RPMI7951 (cell line): ENCODE data around the gene RNASE7. TPM values are rescaled to one million over a fixed set of nuclear protein-coding genes. Genes with fewer than 3 reads are reported as not detected.
"Not testable (repeated sequence)": the region's sequence is repeated elsewhere in the genome, so short reads cannot be mapped to it uniquely, and the experiment has no call there.

ENCODE experiments used
- DNase-seq: peaks from one replicate; pipeline ENCODE4 v3.0.0-alpha.2; 2012; ENCODE audit warnings: low read depth
- total RNA-seq: library from RNA; depleted of rRNA; stranded (reverse); fragments of >200 nt; shearing (Covaris generic); gene quantifications from 2 replicates; pipeline ENCODE4 v1.2.3, GENCODE V29; 2014; rRNA removed

RNASE7 gene, protein sequence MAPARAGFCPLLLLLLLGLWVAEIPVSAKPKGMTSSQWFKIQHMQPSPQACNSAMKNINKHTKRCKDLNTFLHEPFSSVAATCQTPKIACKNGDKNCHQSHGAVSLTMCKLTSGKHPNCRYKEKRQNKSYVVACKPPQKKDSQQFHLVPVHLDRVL
- total RNA-seq: not detected in 2 replicates

DNA sequence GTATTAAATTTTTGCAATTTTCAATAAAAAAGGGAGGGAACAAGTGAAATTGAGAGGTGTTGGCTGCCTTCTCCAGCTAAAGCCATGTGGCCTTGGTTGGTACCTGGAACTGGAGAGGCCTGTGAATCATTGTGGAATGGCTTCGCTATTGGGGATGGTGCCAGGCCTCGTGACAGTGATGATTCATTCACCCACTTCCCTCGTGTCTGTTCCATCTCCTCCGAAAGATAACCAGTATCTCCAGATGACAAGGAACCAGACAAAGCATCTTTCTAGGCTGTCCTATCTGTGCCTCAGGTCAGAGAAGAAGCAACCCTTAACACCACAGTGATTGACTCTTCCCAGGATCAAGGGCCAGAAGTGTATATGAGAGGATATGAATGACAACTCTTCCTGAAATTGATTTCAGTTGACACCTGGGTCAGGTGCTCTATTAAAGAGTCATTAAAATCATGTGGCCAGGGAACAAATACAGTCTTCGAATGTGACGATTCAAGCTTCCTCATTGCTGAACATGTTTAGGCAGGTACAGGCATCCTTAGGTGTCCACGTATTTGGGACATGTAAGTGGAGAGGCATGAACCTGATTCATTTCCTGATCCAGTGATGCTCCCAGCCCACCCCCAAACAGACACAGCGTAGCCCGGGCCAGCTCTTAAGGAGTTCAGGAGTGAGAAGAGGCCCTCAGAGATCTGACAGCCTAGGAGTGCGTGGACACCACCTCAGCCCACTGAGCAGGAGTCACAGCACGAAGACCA, at the start of gene RNASE7:
TSS of gene RNASE7 (plus strand) at position 687 of the 758 bp plus-strand sequence. CDS start 631 bp downstream, outside the sequence.
- peak; percentile 79 for DNase-seq

DNA sequence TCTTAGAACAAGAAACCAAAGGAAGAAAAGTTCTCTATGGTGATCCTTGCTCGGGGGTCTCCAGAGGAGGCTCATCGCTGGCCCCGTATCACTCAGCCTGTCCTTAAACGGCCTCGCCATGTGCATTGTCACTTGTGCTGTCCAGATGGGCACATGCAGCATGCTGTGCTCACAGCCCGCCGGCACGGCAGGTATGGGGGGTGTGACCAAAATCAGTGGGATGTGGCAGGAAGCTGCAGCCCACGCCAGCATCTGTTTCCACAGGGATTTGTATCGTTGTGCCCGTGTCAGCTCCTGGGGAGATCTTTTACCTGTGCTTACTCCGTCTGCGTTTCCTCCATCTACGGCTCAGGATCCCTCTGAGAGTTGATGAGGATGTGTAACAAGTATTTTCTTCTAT, 45.6 kb upstream of the RNASE7 start:
- DNase-seq: no peak

DNA sequence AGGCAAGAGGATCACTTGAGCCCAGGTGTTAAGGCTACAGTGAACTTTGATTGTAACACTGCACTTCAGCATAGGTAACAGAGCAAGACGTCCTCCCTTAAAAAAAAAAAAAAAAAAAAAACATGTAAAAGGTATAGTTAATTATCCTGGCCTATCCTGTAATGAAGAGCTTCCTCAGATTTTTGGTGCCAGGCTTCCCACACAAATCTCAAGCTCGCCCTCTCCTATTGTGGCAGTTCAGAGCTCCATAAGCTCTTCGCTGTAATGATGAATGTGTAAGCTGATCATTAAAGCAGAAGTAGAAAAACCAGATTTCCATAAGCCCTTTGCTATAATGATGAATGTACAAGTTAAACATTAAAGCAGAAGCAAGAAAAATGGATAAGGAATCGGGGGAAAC, 45.0 kb upstream of the RNASE7 start:
- DNase-seq: no peak

DNA sequence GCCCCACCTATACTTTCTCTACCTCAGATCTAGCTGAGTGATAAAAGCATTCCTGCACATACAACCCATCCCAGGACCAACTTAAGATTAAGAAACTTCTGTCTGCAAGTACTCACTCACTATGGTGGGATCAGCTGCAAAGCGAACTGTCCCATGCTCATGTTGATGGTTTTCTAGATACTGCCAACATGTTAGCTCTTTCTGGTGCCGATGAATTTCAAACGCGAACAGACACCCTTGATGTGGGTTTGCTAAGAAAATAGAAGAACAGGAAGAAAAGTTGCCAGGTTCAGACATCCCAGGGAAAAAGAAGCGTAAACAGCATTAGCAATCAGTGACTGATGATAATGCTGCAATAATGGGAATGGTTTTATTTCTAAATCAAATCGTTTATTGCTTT, 44.6 kb upstream of the RNASE7 start:
- DNase-seq: no peak

DNA sequence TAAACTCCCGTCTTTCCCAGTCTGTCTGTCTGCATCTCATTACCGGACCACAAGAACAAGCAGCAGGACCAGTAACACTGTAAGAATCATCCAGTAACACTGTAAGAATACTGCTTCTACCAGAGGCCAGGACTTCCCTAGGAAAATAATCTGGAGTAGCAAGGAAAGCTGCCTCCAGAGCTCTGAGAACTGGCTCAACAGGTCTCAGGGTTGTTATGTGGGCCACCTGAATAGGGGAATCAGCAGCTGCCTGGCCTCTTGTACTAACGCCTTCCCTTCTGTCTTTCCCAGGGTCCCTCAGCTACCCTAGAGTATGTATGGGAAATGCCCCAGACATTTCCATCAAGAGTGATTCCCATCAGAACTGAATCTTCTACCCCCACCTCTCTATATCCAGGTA, 44.0 kb upstream of the RNASE7 start:
- DNase-seq: no peak

DNA sequence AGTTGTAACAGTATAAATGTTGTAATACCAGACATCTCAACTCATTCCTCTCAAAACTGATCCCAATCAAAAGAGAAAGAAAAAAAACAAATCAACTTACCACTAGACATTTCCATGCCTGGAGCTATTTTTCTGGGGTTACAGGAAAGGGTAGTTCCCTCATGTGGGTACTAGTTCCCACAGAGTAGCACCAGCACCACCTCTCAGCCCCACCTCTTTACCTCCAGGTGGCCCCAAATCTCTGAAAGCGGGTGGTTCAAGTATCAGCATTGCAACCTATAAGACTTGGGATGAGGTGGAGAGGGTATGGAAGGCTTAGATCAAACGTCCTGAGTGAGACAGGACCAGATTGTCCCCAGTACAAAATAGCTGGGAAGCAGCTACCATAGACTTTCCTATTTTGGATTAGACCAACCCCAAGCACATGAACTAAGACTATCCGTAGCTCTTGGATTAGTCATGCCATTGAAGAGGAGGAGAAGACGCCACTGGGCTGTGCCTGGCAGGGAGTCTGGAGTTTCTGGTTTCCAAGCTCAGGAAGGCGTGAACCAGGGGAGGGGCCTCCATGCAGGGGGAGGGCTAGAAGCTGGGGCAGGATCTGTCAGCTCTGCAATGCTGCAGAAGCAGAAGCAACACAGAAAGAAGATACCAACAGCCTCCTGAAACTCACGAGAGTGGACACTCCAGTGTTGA, 43.3 kb upstream of the RNASE7 start, which contains the start of gene SLC39A2:
TSS of gene SLC39A2 (plus strand) at position 620 of the 693 bp plus-strand sequence. CDS start 154 bp downstream, outside the sequence.
- peak; percentile 78 for DNase-seq

DNA sequence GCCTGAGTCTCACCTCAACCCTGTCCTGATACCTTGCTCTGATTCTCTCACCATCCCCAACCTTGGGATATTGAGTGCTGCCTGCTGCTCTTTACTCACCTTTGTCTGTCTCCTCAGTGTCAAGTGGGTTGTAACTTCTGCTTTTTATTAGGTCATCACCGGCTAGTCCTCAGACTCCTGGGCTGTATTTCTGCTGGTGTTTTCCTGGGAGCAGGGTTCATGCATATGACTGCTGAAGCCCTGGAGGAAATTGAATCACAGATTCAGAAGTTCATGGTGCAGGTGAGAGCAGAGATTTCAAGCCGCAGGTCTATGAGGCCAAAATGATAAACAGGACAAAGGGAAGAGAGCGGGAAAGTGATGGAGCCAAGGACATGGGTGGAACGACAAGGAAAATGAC, 42.6 kb upstream of the RNASE7 start:
- no peak for DNase-seq

DNA sequence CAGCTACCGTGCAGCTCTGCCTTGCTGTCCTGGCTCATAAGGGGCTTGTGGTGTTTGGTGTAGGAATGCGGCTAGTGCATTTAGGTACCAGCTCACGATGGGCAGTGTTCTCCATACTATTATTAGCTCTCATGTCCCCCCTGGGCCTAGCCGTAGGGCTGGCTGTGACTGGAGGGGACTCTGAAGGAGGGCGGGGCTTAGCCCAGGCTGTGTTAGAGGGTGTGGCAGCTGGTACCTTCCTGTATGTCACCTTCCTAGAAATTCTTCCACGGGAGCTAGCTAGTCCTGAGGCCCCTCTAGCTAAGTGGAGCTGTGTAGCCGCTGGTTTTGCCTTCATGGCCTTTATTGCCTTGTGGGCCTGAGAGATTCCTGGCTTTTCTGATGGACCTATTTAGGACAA, 40.9 kb upstream of the RNASE7 start:
- DNase-seq: no peak

DNA sequence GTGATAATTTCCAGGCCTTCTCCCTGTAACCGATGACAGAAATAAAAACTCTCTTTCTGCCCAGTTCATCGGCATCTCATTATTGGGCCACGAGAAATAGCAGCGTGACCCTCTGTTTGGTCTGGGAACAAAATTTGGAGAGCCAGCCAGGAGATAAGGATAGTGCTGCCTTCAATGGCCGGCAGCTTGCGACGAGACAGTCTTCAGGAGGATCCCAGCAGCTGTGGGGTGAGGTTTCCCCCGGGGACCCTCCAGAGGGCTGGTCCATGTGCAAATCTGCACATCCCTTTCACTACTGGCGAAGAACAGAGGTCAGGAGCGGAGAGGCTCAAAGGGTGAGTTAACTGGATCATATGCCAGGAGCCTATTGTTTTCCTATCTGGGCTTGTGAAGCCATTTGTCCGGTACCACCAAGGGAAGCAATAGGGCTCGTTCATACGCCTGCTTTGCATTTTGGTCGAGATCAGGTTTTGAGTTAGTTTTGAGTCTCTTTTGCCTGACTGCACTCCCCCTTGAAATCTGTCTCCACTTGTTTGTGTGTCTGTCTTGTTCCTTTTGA, 38.3 kb upstream of the RNASE7 start:
- DNase-seq: no peak

DNA sequence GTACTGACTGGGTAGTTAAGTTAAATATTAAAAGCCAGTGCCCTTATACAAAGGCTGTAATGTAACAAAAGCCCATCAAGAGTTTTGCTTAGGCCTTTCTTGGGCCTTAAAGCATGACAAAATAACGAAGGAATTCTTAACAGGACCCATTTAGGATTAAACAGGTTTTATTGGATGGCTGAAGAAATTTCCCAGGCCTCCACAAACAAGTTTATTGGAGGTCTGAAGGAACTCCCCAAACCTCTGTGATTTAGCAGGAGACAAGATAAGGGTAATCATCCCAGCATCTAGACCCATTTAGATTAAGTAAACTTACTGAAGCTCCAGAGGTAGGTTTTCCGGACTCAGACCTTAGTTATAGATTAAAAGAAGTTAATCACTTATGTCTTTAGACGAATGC, 32.4 kb upstream of the RNASE7 start:
- not testable (repeated sequence) for DNase-seq

DNA sequence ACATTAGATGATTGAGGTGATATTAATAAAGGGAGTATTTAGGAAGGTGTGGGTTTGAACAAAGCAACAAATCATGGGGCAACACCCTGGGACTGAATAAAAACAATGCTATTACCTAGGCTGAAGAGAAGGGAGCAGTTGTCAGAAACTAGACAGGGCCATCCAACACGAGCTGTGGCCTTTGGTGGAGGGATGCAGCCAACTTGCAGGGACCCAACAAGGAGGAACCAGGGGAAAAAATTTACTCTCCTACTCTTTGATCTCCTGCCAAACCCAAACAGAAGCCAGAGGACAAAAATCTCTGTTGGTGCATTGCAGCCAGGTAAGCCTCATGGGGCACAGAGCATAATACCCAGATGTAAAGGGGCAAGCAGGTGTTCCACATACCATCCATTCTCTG, 31.0 kb upstream of the RNASE7 start:
- no peak for DNase-seq

DNA sequence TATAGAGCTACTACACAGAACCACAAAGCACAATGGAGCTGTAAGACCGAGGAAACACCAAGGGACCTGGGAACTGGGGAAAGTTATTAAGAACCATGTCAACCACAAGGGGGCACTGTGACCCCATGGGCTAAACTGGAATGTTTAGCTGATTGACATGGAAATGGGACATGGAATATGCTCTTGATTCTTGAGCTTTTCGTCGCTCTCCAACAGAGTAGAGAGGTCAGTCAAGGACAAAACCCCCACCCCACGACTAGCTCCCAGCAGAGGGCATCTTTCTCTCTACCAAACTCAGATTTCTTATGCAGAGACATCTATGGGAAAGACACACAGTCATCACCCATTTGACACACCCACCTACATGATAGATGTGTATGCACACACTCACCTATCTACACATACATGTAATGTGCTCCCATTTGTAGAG, 27.4 kb upstream of the RNASE7 start:
- peak; percentile 74 for DNase-seq

DNA sequence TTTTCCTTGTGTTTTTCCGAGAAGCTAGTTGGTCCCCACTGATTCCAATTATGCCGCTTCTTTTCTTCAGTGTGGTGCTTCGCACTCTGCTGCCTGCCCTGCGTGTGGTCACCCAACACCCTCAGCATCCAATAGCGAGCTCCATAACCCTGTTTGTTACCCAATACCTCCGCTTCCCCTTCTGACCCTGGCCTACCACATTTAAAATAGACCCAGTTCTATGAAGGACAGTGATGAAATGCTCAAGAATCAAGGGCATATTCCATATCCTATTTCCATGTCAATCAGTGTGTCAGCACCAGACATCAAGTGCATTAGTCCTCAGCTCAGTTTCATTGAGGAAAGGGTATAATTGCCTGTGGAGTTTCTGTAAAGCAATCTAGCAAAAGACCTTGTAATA, 26.9 kb upstream of the RNASE7 start:
- DNase-seq: no peak

DNA sequence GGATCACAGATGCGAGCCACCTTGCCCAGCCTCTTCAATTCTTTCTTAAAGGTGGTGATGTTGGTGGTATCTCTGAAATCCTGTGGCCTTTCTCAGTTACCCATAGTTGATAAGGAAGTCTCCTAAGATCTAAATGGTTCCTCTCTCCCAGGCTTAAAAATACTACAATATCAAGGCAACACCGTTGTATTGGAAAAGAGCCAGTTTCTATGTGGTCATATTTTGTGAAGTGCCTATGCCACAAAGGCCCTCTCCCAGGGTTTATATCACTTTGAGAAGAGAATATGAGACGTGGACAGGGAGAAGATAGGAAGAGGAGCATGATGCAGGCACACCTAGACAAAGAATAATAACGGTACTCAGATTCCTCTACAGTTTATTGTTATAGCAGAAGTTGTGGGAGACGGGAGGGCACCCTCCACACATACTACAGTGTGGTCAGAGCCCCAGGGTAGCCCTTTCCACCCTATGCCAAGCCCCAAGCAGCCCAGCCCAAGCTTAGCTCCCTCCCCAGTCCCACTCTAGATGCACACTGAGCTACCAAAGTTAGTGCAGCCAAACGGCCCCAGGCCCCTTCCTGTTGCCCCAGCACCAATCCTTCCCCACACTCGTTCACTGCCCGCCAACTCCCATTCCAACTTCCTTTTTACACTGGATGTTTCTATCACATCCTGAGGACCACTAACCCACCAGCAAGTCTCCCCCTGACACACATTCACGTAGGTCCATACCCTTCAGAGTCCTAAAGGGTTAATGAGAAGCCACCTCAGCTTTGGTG, 25.6 kb upstream of the RNASE7 start:
- no peak for DNase-seq

DNA sequence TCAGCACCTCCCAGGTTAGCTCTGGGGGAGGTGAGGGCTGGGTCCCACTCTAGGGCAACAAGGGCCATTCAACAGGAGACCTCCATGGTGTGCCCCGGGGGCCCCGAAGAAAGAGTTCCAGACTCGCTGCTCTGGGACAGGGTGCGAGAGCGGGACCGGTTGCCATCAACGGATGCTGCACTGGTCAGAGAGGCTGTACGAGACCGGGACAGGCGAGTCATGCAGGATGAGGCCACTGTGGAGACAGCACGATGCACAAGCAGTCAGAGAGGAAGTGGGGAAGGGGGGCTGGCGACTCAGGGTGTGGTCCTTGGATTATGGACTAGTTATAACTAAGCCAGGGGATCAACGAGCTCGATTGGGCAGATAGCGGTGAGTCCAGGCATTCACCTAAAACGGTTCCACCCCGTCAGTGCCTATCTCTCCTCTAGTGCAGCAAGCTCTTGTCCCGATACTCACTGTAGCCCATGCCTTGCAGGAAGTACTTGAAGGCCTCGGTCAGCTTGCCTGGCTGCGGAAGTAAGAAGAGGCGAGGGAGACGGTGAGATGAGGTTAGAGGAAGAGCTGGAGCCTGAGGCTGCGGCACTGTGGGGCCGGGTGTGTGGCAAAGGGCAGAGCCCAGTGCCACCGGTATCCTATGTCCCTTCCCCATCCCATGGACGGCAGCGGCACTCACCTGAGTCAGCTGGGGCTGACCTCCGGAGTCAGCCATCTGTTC, 24.5 kb upstream of the RNASE7 start:
- DNase-seq: no peak

DNA sequence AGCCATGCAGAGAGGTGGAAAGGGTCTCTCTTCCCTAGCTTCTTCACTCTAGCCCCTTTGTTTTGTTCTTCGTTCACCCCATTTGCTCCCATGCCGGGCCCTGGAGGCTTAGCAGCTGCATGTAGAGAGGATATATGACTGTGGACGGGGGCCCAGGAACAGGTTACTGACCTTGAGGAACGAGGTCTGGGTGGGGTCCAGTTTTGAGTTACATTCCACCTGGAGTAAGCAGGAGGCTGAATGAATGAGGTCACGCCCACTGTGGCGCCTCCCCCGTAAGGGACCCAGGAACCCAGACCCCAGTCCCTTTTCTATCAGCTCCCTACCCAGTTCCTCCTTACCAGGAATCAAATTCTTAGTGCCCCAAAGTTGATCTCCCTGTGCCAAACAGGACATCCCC, 23.9 kb upstream of the RNASE7 start:
- no peak for DNase-seq

DNA sequence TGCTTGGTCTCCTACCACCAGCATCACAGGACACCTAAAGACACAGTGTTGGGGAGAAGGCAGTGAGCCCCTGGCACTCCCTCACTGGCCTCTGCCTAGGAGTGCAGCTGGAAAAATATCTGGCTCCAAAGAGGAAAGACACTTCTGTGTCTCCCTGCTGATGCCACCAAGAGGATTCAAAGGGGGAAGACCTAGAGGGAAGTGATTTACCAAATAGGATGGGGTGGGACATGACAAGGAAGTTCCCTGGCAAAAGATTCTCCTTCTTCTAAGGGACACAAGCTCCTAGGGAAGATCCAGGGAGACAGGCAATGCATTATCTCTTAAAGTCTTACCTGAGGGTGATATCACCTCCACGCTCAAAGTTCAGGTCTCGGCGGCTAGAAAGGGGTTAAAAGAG, 23.4 kb upstream of the RNASE7 start:
- no peak for DNase-seq

DNA sequence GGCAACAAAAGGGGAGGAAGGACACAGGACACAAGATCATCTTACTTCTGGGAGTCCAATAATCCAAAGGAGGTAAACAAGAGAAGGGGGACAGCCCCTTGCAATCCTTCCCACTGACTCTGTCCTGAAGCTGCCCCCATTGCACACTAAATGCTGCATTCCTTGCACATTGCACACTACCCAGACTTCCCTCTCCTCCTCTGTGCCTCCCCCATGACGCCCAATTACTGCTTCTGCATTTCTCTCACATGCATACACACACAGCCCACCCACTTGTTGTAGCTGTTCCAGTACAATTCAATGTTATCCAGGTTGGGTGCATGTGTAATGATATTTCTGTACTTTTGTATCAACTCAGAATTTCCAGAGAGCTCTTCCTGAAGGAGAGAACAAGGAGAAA, 22.8 kb upstream of the RNASE7 start:
- DNase-seq: no peak

DNA sequence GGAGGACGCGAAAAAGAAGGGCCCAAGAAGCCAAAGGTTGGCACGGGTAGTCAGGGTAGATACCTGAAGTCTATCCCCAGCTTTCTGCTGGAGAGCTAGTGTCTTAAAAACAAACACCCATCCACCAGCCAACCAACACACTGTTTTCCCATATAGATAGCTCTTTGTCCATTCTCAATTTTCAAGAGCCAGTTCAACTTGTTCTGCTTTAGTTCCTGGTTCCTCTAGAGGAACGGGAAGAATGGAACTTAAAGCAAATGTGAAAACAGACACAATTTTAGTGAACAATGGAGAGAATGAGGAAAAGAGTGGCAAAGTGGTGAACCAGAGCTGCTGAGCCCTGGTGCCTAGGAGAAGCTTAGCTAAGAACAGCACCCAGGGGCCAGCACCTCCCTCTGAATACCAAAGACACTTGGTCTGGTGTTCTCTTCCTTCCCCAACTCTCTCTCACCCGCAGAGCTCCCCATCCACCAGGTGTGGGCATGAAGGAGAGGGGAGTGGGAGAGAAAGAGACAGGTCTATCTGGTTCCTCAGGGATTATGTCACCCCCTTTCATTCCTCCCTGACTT, 21.1 kb upstream of the RNASE7 start:
- no peak for DNase-seq

DNA sequence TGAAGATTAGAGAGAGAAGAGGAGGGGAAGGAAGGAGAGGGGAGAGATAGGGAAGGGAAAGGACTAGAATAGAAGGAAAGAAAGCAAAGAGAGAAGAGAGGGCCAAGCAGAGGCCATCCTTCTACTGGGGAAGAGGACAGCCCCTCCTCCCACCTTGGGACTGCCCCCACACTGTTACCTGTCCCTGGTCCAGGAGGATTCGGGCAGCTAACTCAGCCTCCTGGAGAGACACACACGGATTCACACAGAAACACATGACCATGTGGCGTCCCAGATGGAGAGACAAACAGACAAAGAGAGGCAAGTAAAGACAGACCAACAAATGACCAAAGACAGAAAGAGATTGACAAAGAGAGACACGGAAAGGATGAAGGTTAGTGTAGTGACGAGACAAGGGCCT, 19.5 kb upstream of the RNASE7 start:
- no peak for DNase-seq

DNA sequence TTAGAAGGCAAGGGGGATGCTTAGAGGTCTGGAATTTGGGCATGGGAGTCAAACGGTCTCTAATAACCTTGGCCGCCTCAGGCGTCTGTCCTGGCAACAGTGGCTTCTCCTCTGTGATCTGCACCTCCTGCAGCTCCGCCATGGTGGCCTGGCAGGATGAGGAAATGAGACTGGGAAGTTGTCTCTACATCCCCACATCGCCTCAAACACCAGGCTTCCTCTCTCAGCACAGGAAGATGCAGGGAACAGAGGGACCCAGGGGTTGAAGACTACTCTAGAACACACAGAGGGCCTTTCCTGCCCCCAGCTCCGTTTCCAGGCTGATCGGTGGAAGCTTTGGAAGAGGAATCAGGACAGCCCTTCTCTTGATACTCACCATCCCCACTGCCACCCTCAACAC, 19.0 kb upstream of the RNASE7 start:
- DNase-seq: no peak
